Lower lobe of right lung (tissue), 2 donors: ENCODE results near the gene IL1A. TPM values are rescaled to one million over a fixed set of nuclear protein-coding genes. Genes with fewer than 3 reads are reported as not detected.

Source experiments
- ATAC-seq, 2 donors: fragments of 200-7000 bp; cut with Tn5 transposase; one replicate each; pipeline ENCODE4 v1.9.1; 2020 to 2022; ENCODE audit warnings: mild to moderate bottlenecking in 2 of 2, moderate library complexity in 2 of 2
- DNase-seq: peaks from one replicate; pipeline ENCODE4 v3.0.0-alpha.2; 2020
- H3K27ac ChIP-seq: fragments of 200-600 bp; one replicate; pipeline ENCODE4 v1.8.0; 2022
- H3K27me3 ChIP-seq: fragments of 200-600 bp; one replicate; pipeline ENCODE4 v1.8.0; 2022; ENCODE audit warnings: low read depth
- H3K36me3 ChIP-seq: fragments of 200-600 bp; one replicate; pipeline ENCODE4 v1.8.0; 2022; ENCODE audit warnings: mild to moderate bottlenecking
- H3K4me1 ChIP-seq: fragments of 200-600 bp; one replicate; pipeline ENCODE4 v1.8.0; 2022
- H3K4me3 ChIP-seq: fragments of 200-600 bp; one replicate; pipeline ENCODE4 v1.8.0; 2022; ENCODE audit warnings: mild to moderate bottlenecking
- H3K9me3 ChIP-seq: fragments of 200-600 bp; one replicate; pipeline ENCODE4 v1.8.0; 2022
- intact Hi-C: fragments of 100-400 bp; cut with DNase I; formaldehyde crosslinking; loops from one replicate; pipeline ENCODE4 v1.11.0; 2022
- total RNA-seq: library from RNA; stranded (reverse); fragmentation: NEBNext Ultra II Directional; extraction: Animal tissue kit (Norgen Biotek cat#: 25700); gene quantifications from one replicate; pipeline ENCODE4 v1.2.1, GENCODE V29; 2021
- TF ChIP-seq, protein P1 (sequence below): fragments of 200-600 bp; IDR thresholded peaks from one replicate; pipeline ENCODE4 v1.8.0; 2022; ENCODE audit warnings: antibody characterized with exemption, mild to moderate bottlenecking
- donor health status: DM: no; HTN: yes; CAD: no; lungs with severe emphysema.

IL1A gene
- total RNA-seq, 1 donor from 2014 or later, result 2.1 TPM

DNA sequence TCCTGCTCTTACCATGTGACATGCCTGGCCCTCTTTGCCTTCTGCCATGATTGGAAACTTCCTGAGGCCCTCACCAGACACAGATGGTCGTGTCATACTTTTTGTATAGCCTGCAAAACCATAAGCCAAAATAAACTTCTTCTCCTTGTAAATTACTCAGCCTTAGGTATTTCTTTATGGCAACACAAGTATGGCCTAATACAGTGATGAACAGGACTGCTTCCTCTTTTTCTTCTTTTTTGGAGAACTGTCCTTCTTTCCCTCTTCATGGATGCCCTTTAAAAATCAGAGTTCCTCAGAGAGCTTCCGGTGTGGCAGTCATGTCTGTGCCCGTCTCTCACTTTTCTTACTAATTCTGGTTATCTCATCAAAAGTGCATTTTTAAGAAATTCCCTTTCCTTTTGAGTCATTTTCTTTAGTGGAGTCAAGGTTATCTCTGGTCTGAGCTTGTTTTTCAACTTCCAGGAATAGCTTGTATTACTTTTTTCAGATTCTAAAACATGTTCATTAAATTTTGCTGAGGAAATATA is 9.2 kb upstream of the IL1A start:
- ATAC-seq (peak; percentile 54 to 68), DNase-seq (no peak)
- Histone ChIP-seq H3K4me1 (peaks cover 15% of the 10 kb centered on the region), H3K36me3 (no peaks in the 10 kb centered on the region), H3K27me3 (no peaks in the 10 kb centered on the region), H3K9me3 (no peaks in the 10 kb centered on the region), H3K4me3 (no peak overlapping the region), H3K27ac (peak overlapping the region; percentile 38)
- intact Hi-C loops, result no loop called here
- TF ChIP-seq, protein P1, sequence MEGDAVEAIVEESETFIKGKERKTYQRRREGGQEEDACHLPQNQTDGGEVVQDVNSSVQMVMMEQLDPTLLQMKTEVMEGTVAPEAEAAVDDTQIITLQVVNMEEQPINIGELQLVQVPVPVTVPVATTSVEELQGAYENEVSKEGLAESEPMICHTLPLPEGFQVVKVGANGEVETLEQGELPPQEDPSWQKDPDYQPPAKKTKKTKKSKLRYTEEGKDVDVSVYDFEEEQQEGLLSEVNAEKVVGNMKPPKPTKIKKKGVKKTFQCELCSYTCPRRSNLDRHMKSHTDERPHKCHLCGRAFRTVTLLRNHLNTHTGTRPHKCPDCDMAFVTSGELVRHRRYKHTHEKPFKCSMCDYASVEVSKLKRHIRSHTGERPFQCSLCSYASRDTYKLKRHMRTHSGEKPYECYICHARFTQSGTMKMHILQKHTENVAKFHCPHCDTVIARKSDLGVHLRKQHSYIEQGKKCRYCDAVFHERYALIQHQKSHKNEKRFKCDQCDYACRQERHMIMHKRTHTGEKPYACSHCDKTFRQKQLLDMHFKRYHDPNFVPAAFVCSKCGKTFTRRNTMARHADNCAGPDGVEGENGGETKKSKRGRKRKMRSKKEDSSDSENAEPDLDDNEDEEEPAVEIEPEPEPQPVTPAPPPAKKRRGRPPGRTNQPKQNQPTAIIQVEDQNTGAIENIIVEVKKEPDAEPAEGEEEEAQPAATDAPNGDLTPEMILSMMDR, result no peak

DNA sequence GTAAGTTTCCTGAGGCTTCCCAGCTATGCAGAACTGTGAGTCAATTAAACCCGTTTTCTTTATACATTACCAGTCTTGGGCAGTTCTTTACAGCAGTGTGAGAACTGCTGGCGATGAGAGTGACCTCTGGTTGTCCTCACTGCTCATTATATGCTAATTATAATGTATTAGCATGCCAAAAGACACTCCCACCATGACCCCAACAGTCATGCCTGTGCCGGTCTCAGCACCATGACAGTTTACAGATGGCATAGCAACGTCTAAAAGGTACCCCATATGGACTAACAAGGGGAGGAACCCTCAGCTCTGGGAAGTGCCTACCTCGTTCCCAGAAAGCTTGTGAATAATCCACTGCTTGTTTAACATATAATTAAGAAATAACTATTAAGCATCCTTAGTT is 8.1 kb upstream of the IL1A start:
- intact Hi-C loops, result no loop called here
- peaks cover 15% of the 10 kb centered on the region for H3K4me1 ChIP-seq
- TF ChIP-seq, protein P1, result no peak
- ATAC-seq (no peak), DNase-seq (no peak)
- no peaks in the 10 kb centered on the region for H3K27me3 ChIP-seq
- no peaks in the 10 kb centered on the region for H3K9me3 ChIP-seq
- no peaks in the 10 kb centered on the region for H3K36me3 ChIP-seq
- H3K4me3 ChIP-seq, result no peak overlapping the region
- H3K27ac ChIP-seq, result no peak overlapping the region

DNA sequence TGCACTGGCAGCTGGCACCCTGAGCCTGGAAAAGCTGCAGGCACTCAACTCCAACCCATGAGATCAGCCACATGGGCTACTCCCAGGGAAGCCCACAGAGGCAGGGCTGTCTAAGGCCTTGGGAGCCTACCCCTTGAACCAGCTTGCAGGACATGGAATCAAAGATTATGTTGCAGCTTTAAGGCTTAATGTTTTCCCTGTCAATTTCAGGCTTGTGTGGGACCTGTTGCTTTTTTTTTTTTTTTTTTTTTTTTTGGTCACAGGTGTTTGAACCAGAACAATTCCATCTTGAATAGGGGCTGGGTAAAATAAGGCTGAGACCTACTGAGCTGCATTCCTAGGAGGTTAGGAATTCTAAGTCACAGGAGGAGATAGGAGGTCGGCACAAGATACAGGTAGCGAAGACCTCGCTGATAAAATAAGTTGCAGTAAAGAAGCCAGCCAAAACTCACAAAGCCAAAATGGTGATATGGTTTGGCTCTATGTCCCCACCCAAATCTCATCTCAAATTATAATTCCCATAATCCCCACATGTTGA is 7.5 kb upstream of the IL1A start:
- peaks cover 15% of the 10 kb centered on the region for H3K4me1 ChIP-seq
- no peaks in the 10 kb centered on the region for H3K9me3 ChIP-seq
- DNase-seq, result no peak
- H3K4me3 ChIP-seq, result no peak overlapping the region
- TF ChIP-seq, protein P1, result no peak
- H3K27ac ChIP-seq, result no peak overlapping the region
- ATAC-seq, result no peak
- intact Hi-C loops, result no loop called here
- H3K36me3 ChIP-seq, result no peaks in the 10 kb centered on the region
- no peaks in the 10 kb centered on the region for H3K27me3 ChIP-seq

DNA sequence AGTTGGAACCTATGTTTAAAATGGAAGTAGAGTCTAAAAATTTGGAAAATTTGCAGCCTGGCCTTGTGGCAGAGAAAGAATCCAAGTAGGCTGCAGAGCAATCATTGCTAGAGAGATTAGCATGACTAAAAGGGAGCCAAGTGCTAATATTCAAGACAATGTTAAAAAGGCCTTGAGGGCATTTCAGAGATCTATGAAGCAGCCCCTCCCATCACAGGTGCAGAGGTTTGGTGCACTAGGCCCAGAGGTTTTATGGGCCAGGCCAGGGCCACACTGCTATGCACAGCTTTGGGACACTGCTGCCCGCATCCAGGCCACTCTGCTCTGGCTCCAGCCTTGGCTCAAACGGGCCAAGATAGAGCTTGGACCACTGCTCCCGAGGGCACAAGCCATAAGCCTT is 6.7 kb upstream of the IL1A start:
- Histone ChIP-seq H3K4me1 (peaks cover 15% of the 10 kb centered on the region), H3K27me3 (no peaks in the 10 kb centered on the region), H3K4me3 (no peak overlapping the region), H3K9me3 (no peaks in the 10 kb centered on the region), H3K27ac (no peak overlapping the region), H3K36me3 (no peaks in the 10 kb centered on the region)
- DNase-seq (no peak), ATAC-seq (no peak)
- intact Hi-C loops, result no loop called here
- TF ChIP-seq, protein P1, result no peak

DNA sequence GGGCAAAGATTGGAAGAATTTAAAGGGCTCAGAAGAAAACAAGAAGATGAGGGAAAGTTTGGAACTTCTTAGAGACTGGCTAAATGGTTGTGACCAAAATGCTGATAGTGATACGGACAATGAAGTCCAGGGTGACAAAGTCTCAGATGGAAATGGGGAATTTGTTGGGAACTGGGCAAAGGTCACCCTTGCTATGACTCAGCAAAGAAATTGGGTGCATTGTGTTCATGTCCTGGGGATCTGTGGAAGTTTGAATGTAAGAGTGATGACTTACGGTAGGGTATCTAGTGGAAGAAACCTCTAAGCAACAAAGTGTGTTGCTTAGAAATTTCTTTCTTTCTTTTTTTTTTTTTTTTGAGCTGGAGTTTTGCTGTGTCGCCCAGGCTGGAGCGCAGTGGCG is 6.0 kb upstream of the IL1A start:
- ATAC-seq, result no peak
- intact Hi-C loops, result no loop called here
- TF ChIP-seq, protein P1, result no peak

More for the DNA sequence above, 6.0 kb upstream of the IL1A start:
- Histone ChIP-seq H3K27ac (no peak overlapping the region), H3K36me3 (no peaks in the 10 kb centered on the region), H3K4me1 (peaks cover 15% of the 10 kb centered on the region), H3K4me3 (no peak overlapping the region), H3K27me3 (no peaks in the 10 kb centered on the region), H3K9me3 (no peaks in the 10 kb centered on the region)
- DNase-seq, result no peak
